ENCODE data around the gene MROH2A. TPM values are rescaled to one million over a fixed set of nuclear protein-coding genes. Genes with fewer than 3 reads are reported as not detected.

The MROH2A gene
- total and polyA plus RNA-seq, 4 experiments from 2014 or later = not detected

GRCh38 chr2:233756429-233757081 is 21.6 kb upstream of the MROH2A start:
- Histone ChIP-seq H3K4me1 (ENCODE audit: insufficient read depth, low read length) (no peaks in the 10 kb centered on the region), H3K27ac (ENCODE audit: low read depth, low read length) (no peak overlapping the region), H3K9me3 (ENCODE audit: control insufficient read depth in 1 of 2, low read length in 2 of 2) (no peaks in the 10 kb centered on the region), H3K27me3 (ENCODE audit: insufficient read depth, low read length) (no peaks in the 10 kb centered on the region), H3K4me3 (ENCODE audit: low read length in 2 of 2) (no peak overlapping the region), H3K36me3 (ENCODE audit: insufficient read depth, low read length) (no peaks in the 10 kb centered on the region)
- no peaks in the 10 kb centered on the region for H3K4me1 Mint-ChIP-seq
- H3K4me3 Mint-ChIP-seq = no peak overlapping the region
- intact Hi-C loops (cut with micrococcal nuclease) = no loop called here
- no peak for DNase-seq
- POLR2A ChIA-PET (ENCODE audit: partially characterized antibody) = no interaction called here
- CTCF ChIA-PET (ENCODE audit: partially characterized antibody) = no interaction called here
- no peak overlapping the region for H3K27ac Mint-ChIP-seq
- H3K36me3 Mint-ChIP-seq = no peaks in the 10 kb centered on the region
- peaks cover under 1 to 7% (median 3%) of the 10 kb centered on the region in 8 donors for H3K9me3 Mint-ChIP-seq
- peaks cover 1 to 5% of the 10 kb centered on the region in 2 donors for H3K27me3 Mint-ChIP-seq

- ChIA-PET POLR2A (ENCODE audit: partially characterized antibody) (no interaction called here), CTCF (ENCODE audit: partially characterized antibody) (no interaction called here)
- DNase-seq = no peak
- Mint-ChIP-seq H3K27me3 (peaks cover 0 to under 1% of the 10 kb centered on the region in 2 donors), H3K27ac (no peak overlapping the region), H3K9me3 (no peaks in the 10 kb centered on the region), H3K4me1 (no peaks in the 10 kb centered on the region), H3K36me3 (no peaks in the 10 kb centered on the region), H3K4me3 (no peak overlapping the region)
- Histone ChIP-seq H3K4me3 (ENCODE audit: low read length in 2 of 2) (no peak overlapping the region), H3K4me1 (ENCODE audit: insufficient read depth, low read length) (no peaks in the 10 kb centered on the region), H3K27me3 (ENCODE audit: insufficient read depth, low read length) (no peaks in the 10 kb centered on the region), H3K9me3 (ENCODE audit: control insufficient read depth in 1 of 2, low read length in 2 of 2) (no peaks in the 10 kb centered on the region), H3K27ac (ENCODE audit: low read depth, low read length) (no peak overlapping the region), H3K36me3 (ENCODE audit: insufficient read depth, low read length) (no peaks in the 10 kb centered on the region)
- intact Hi-C loops (cut with micrococcal nuclease) = no loop called here
Observed at GRCh38 chr2:233758141-233758540, 20.0 kb upstream of the MROH2A start.

GRCh38 chr2:233758849-233759248 is 19.3 kb upstream of the MROH2A start:
- ChIA-PET CTCF (ENCODE audit: partially characterized antibody) (no interaction called here), POLR2A (ENCODE audit: partially characterized antibody) (no interaction called here)

GRCh38 chr2:233760043-233760442 is 18.1 kb upstream of the MROH2A start, which contains the start of gene UGT1A1:
Gene UGT1A1, plus strand, starts transcription at chr2:233760270. Its CDS starts 18 bp downstream, at chr2:233760288.
- Mint-ChIP-seq H3K9me3 (no peaks in the 10 kb centered on the region), H3K4me3 (no peak within 1 kb of the TSS), H3K4me1 (no peaks in the 10 kb centered on the region), H3K27me3 (peaks cover 5 to 8% of the 10 kb centered on the region in 2 donors), H3K27ac (no peak within 1 kb of the TSS), H3K36me3 (no peaks in the 10 kb centered on the region)
- ChIA-PET POLR2A (ENCODE audit: partially characterized antibody) (no interaction called here), CTCF (ENCODE audit: partially characterized antibody) (no interaction called here)
- Histone ChIP-seq H3K9me3 (ENCODE audit: control insufficient read depth in 1 of 2, low read length in 2 of 2) (no peaks in the 10 kb centered on the region), H3K27me3 (ENCODE audit: insufficient read depth, low read length) (no peaks in the 10 kb centered on the region), H3K36me3 (ENCODE audit: insufficient read depth, low read length) (no peaks in the 10 kb centered on the region), H3K27ac (ENCODE audit: low read depth, low read length) (no peak within 1 kb of the TSS), H3K4me1 (ENCODE audit: insufficient read depth, low read length) (no peaks in the 10 kb centered on the region), H3K4me3 (ENCODE audit: low read length in 2 of 2) (no peak within 1 kb of the TSS)
- intact Hi-C loops (cut with micrococcal nuclease) = no loop called here
- DNase-seq = no peak

More at GRCh38 chr2:233758849-233759248, 19.3 kb upstream of the MROH2A start:
- DNase-seq = no peak
- H3K27me3 ChIP-seq (ENCODE audit: insufficient read depth, low read length) = no peaks in the 10 kb centered on the region
- H3K4me3 ChIP-seq (ENCODE audit: low read length in 2 of 2) = no peak overlapping the region
- no peaks in the 10 kb centered on the region for H3K4me1 ChIP-seq (ENCODE audit: insufficient read depth, low read length)
- Mint-ChIP-seq H3K4me3 (no peak overlapping the region), H3K36me3 (no peaks in the 10 kb centered on the region), H3K27ac (no peak overlapping the region), H3K27me3 (peaks cover 0 to 5% of the 10 kb centered on the region in 2 donors), H3K9me3 (no peaks in the 10 kb centered on the region), H3K4me1 (no peaks in the 10 kb centered on the region)
- no peaks in the 10 kb centered on the region for H3K36me3 ChIP-seq (ENCODE audit: insufficient read depth, low read length)
- intact Hi-C loops (cut with micrococcal nuclease) = no loop called here
- no peak overlapping the region for H3K27ac ChIP-seq (ENCODE audit: low read depth, low read length)
- no peaks in the 10 kb centered on the region for H3K9me3 ChIP-seq (ENCODE audit: control insufficient read depth in 1 of 2, low read length in 2 of 2)

- H3K27me3 ChIP-seq (ENCODE audit: insufficient read depth, low read length) = no peaks in the 10 kb centered on the region
- Mint-ChIP-seq H3K36me3 (no peaks in the 10 kb centered on the region), H3K9me3 (no peaks in the 10 kb centered on the region), H3K4me1 (no peaks in the 10 kb centered on the region), H3K27ac (no peak overlapping the region), H3K27me3 (peaks cover 8 to 12% of the 10 kb centered on the region in 2 donors), H3K4me3 (no peak overlapping the region)
- no peak overlapping the region for H3K4me3 ChIP-seq (ENCODE audit: low read length in 2 of 2)
- ChIA-PET POLR2A (ENCODE audit: partially characterized antibody) (no interaction called here), CTCF (ENCODE audit: partially characterized antibody) (no interaction called here)
- H3K36me3 ChIP-seq (ENCODE audit: insufficient read depth, low read length) = no peaks in the 10 kb centered on the region
- DNase-seq = no peak
- no peak overlapping the region for H3K27ac ChIP-seq (ENCODE audit: low read depth, low read length)
- intact Hi-C loops (cut with micrococcal nuclease) = no loop called here
- H3K9me3 ChIP-seq (ENCODE audit: control insufficient read depth in 1 of 2, low read length in 2 of 2) = no peaks in the 10 kb centered on the region
- H3K4me1 ChIP-seq (ENCODE audit: insufficient read depth, low read length) = no peaks in the 10 kb centered on the region
Observed at GRCh38 chr2:233761040-233761769, 16.9 kb upstream of the MROH2A start.

- Histone ChIP-seq H3K4me1 (ENCODE audit: insufficient read depth, low read length) (no peaks in the 10 kb centered on the region), H3K27me3 (ENCODE audit: insufficient read depth, low read length) (no peaks in the 10 kb centered on the region), H3K4me3 (ENCODE audit: low read length in 2 of 2) (no peak overlapping the region), H3K36me3 (ENCODE audit: insufficient read depth, low read length) (no peaks in the 10 kb centered on the region), H3K27ac (ENCODE audit: low read depth, low read length) (no peak overlapping the region), H3K9me3 (ENCODE audit: control insufficient read depth in 1 of 2, low read length in 2 of 2) (no peaks in the 10 kb centered on the region)
- no peak for DNase-seq
- H3K9me3 Mint-ChIP-seq = no peaks in the 10 kb centered on the region
- no peaks in the 10 kb centered on the region for H3K36me3 Mint-ChIP-seq
- intact Hi-C loops (cut with micrococcal nuclease) = no loop called here
- H3K27ac Mint-ChIP-seq = no peak overlapping the region
- peaks cover 15 to 25% of the 10 kb centered on the region in 2 donors for H3K27me3 Mint-ChIP-seq
- ChIA-PET CTCF (ENCODE audit: partially characterized antibody) (no interaction called here), POLR2A (ENCODE audit: partially characterized antibody) (no interaction called here)
- no peaks in the 10 kb centered on the region for H3K4me1 Mint-ChIP-seq
- H3K4me3 Mint-ChIP-seq = no peak overlapping the region
Observed at GRCh38 chr2:233764264-233764663, 13.9 kb upstream of the MROH2A start.

- no peak overlapping the region for H3K4me3 Mint-ChIP-seq
- no peaks in the 10 kb centered on the region for H3K9me3 ChIP-seq (ENCODE audit: control insufficient read depth in 1 of 2, low read length in 2 of 2)
- H3K9me3 Mint-ChIP-seq = no peaks in the 10 kb centered on the region
- H3K27me3 ChIP-seq (ENCODE audit: insufficient read depth, low read length) = no peaks in the 10 kb centered on the region
- H3K4me1 ChIP-seq (ENCODE audit: insufficient read depth, low read length) = no peaks in the 10 kb centered on the region
- DNase-seq = no peak
- intact Hi-C loops (cut with micrococcal nuclease) = no loop called here
- no peak overlapping the region for H3K27ac ChIP-seq (ENCODE audit: low read depth, low read length)
- H3K4me1 Mint-ChIP-seq = no peaks in the 10 kb centered on the region
- no peak overlapping the region for H3K27ac Mint-ChIP-seq
- H3K27me3 Mint-ChIP-seq = peaks cover 15 to 26% of the 10 kb centered on the region in 2 donors
- no peak overlapping the region for H3K4me3 ChIP-seq (ENCODE audit: low read length in 2 of 2)
- ChIA-PET POLR2A (ENCODE audit: partially characterized antibody) (no interaction called here), CTCF (ENCODE audit: partially characterized antibody) (no interaction called here)
- no peaks in the 10 kb centered on the region for H3K36me3 Mint-ChIP-seq
- no peaks in the 10 kb centered on the region for H3K36me3 ChIP-seq (ENCODE audit: insufficient read depth, low read length)
Observed at GRCh38 chr2:233764761-233765160, 13.4 kb upstream of the MROH2A start.
